GM18499 (cell line): ENCODE results near the gene LRBA.
"Not testable (repeated sequence)": the region's sequence is repeated elsewhere in the genome, so short reads cannot be mapped to it uniquely, and the experiment has no call there.

Experiments
- ATAC-seq: cut with Tn5 transposase; IDR thresholded peaks from one replicate; pipeline ENCODE4 v1.9.1; 2021; ENCODE audit warnings: moderate number of reproducible peaks; ENCODE audit not compliant: insufficient read depth, unreplicated experiment

LRBA gene

DNA sequence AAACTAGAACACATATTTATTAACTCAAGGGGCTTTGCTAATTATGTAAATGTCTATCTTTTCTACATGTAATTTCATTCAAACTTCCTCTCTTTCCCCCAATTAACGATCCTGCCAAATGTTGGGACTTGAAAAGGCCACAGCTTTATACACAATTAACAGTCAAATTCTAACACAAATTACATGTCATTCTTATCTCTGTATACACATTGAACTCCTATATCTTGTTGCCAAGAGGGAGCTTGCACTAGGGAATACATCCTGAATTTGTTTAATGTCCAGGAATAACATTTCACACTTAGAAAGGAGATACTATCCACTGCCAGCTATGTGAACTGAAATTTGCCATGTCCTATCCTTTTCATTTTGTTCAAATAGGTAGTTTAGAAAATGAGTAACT is 472.0 kb downstream of the LRBA start:
- no peak for ATAC-seq

DNA sequence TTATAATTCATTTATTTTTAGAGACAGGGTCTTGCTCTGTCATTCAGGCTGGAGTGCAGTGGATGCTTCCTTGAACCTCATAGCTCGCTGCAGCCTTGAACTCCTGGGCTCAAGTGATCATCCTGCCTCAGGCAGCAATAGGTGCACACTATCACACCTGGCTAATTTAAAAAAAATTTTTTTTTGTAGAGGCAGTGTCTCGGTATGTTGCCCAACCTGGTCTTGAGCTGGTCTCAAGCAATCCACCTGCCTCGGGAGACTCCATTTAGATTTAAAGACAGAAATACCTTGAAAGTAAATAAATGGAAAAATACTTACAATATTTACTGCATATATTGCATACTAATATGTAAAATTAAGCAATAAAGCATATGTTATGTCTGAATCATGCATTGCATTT is 473.4 kb downstream of the LRBA start:
- ATAC-seq: no peak

DNA sequence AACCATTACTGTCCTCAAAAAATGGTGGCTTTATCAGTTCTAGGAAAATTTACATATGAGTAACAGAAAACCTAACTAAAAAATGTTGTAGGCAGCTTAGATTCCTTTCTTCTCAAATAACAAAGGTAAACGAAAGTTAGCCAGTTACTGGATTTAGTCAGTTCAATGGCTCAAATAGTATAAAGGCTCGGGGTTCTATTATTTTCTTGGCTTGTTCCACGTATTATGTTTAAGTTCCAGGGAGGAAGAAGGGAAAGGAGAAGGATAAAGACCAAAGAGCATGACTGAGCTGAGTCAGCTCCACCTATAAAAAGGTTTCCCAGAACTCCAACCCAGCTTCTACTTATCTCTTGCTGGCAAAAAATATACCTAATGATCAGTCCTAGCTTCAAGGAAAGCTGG is 474.1 kb downstream of the LRBA start:
- ATAC-seq: no peak

DNA sequence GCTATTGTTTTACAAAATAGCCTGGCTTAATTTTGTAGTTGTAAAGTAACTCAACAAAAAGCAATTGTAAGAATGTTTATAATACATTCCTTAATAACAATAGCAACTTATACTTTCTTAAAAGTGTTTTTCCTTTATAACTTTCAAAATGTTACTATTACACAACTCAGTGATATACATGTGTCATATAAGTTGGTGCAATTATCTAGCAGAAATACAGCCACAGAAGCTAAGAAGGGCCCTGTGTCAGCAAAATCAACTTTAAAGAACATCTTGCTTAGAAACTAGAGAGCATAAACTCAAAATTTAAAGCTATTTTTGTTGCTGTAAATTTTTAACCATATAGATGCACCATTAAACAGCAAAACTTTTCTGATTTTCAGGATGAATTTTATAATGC is 474.5 kb downstream of the LRBA start:
- ATAC-seq: no peak

DNA sequence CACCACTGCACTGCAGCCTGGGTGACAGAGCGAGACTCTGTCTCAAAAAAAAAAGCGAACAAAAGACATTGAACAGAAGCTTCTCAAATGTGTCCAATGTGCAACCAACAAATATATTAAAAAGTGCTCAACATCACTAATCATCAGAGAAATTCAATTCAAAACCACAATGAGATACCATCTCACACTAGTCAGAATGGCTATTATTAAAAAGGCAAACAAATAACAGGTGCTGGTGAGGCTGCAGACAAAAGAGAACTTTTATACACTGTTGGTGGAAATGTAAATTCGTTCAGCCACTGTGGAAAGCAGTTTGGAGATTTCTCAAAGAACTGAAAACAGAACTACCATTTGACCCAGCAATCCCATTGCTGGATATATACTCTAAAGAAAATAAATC is 477.2 kb downstream of the LRBA start:
- not testable (repeated sequence) for ATAC-seq

DNA sequence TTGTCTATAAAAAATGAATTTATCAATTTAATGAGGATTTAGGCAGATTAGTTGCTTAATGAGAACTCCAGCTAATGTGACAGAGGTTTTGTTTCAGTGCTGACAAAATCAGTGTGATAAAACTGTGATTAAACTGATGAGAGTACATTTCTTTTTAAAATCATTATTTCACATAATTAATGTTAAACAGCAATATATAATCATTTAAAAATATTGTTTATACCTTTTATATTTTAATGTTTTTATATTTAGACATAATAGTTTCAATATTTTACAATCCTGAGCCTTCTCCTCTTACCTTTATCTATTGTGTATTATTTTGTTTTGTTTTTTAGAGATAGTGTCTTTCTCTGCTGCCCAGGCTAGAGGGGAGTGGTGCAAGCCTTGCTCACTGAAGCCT is 480.3 kb downstream of the LRBA start:
- ATAC-seq: no peak

DNA sequence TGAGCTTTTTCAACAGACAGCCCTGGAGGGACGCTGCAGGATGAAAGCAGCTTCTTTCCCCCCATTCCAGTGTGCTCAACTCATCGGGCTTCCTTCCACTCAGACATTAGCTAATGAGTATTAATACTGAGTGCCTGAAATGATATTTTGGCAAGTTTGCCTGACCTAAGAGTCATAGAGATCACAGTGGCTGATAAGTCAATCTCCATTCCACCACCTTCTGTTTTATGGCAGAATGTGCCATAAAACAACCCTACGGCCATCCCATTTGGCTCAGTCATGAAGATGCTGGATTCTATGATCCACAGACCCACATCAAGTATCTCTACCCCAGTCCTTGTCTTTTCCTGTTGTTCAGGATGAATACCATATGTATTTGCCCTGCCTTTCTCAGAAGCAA is 481.4 kb downstream of the LRBA start:
- ATAC-seq: no peak

DNA sequence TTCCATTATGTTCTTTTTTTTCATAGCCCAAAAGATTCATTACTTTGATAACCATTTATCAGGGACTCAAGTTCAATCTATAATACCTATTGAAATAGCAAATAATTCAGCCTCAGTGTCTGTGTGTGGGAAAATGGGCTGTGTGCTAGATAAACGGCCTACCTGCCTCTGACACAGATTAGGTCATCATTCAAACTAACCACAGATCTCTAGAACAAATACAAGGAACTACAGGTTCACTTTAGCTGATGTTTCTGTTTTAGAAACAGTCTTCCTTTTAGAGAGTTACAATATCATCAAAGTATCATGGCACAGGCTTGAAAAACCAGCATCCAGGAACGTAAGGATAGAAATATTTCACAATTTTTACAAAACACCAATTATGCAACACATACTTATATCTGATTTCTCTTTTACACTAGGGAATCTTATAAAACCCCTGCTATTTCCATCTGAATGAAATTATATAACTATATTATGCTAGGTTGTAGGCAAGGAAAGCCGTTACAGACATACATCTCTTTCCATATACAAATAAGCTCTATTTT is 489.7 kb downstream of the LRBA start:
- ATAC-seq: no peak

DNA sequence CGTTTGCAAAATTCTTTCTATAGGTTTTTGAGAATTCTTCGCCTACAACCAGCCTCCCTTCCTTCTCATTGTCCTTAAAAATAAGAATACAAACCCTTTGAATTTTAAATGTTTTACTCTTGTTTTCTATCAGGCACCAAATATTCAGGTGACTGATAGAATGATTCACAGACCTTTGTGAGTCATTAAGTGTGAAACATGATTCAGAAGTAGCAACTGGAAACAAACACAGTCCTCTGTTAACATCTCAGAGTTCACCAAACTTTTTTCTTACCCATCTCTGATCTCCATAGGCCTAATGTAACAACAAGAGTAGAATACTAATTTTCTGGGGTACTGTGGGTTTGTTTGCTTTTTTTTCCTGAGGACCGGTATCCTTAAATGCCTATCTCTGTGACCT is 496.5 kb downstream of the LRBA start:
- ATAC-seq: no peak

DNA sequence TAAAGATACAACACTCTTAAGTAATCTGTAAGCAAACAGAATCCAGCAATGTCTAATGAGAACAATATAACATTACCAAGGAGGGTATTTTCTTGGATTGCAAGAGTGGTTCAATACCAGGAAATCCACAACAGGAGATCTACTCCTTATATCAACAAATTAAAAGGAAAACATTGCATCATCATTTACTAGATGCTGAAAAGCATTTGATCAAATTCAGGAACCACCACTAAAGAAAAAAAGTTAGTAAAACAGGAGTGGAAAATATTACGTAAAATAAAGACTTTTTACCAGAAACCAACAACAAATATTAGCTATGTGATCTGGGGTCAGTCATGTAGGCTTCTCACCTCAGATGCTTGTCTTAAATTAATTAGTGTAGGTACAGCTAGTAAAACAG is 499.9 kb downstream of the LRBA start:
- no peak for ATAC-seq

DNA sequence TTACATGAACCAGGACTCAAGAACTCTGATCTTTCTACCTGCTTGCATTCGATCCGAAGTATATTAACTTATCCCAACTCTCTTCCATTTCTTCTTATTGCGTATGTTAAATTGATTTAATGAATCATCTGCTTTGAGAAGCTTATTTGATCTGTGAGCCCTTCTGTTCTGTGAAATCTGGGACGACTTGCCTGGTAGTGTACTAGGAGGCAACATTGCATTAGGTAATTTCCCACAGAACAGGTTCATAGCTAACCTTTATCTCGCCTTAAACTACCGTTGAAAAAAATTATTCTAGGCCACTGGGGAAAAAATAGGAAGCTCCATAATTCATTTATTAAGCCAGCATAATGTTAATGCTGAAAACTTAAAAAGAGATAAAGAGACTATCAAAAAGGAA is 500.4 kb downstream of the LRBA start:
- no peak for ATAC-seq

DNA sequence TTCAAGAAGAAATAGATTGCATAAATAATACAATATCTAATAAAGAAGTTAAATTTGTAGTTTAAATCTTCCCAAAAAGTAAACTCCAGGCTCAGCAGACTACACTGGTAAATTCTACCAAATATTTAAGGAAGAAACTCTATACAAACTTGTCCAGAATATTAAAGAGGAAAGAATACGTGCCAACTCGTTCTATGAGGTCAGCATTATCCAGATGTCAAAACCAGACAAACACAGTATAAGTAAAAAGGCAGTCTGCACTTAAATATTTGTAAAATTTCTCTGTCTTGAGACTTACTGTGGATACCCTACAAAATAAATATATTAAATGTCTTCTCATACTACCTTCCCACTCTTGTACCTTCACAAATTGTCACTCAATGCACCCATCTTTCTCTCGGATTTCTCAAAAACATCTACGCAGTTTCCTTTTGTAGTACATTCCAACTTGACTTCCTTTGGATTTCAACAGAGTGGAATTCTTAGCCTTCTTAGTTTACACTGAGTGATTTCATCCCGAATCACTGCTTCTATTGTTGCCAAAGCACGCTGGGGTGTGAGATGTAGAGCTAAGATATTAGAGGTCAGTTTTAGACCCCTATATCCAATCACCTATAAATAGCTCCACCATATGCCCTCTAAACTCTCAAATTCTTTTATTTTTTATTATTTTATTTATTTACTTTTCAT is 504.8 kb downstream of the LRBA start:
- ATAC-seq: no peak

DNA sequence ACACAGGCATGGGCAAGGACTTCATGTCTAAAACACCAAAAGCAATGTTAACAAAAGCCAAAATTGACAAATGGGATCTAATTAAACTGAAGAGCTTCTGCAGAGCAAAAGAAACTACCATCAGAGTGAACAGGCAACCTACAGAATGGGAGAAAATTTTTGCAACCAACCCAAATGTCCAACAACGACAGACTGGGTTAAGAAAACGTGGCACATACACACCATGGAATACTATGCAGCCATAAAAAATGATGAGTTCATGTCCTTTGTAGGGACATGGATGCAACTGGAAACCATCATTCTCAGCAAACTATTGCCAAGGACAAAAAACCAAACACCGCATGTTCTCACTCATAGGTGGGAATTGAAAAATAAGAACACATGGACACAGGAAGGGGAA is 507.4 kb downstream of the LRBA start:
- ATAC-seq: not testable (repeated sequence)

DNA sequence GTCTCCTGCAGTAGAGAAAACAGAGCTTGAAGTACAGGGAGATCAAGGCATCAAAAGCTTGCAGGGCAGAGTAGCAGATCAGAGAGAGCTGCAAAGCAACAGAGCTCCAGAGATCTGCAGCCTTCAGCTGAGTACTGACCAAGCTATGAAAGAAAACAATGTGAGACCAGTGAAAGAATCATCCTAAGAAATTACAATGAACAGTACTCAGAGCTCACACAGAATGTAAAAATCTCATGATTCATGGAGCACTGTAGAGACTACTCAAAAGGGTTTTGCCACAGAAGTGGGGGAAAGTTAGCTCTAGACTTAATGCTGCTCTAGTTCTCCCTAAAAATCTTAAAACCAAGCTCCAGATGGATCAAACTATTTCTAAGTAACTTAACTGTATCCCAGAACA is 513.1 kb downstream of the LRBA start:
- no peak for ATAC-seq

DNA sequence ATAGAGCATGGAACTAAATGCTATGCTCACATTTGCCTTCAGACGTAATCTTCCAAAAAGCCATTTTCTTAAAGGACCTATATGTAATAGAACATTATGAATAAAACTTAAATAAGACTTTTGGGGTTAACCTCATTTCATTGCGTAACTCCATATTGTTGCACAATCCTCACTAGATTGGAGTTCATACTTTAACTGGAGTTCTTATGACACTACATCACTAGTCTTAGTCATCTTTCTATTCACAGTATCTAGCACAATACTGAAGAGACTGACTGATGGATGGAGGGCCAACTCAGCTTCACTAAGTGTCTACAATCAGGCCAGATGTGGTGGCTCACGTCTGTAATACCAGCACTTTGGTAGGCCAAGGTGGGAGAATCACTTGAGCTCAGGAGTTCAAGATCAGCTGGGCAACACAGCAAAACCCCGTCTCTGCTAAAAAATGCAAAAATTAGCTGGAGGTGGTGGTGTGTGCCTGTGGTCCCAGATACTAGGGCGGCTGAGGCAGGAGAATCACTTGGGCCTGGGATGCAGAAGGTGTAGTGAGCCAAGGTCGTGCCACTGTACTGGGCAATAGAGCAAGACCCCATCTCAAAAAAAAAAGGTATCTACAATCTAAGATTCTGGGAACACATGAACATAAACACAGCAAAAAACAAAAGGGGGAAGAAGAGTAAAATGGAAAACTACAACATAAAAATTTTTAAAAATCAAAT is 513.9 kb downstream of the LRBA start:
- ATAC-seq: no peak

DNA sequence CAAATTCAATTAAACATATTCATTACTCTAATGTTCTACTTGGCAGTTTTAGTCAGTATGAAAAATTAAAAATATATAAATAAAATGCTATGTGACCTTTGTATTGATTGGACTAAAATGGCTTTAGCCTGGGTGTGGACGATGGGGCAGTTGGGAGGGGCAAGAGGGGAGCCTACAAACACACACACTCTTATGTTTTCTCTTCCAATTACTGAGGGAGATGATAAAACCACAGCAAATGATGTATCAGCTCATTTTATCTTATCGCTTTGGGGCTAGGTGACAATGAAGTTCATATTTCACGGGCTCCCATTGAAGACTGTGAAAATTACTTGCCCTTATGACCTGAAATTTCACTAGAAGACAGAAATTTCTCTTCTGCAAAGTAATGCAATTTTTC is 517.5 kb downstream of the LRBA start:
- ATAC-seq: no peak

DNA sequence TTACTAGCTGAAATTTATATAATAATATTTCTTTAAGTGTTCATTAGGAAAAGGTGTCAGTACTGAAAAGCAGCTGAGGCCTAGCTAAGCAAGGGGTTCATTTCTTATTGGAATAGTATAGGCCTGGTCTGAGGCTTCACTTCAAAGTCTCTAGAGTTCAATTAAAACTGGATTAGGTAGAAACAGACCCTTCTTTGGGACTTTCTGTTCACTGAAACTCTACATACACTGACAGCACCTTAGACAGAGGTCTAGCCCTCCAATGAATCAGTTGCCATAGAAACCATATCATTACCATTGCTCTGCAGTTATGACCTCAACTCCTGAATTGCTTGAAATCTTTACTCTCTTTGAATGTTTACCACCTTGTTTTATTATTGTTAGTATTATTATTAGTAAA is 519.5 kb downstream of the LRBA start:
- no peak for ATAC-seq

DNA sequence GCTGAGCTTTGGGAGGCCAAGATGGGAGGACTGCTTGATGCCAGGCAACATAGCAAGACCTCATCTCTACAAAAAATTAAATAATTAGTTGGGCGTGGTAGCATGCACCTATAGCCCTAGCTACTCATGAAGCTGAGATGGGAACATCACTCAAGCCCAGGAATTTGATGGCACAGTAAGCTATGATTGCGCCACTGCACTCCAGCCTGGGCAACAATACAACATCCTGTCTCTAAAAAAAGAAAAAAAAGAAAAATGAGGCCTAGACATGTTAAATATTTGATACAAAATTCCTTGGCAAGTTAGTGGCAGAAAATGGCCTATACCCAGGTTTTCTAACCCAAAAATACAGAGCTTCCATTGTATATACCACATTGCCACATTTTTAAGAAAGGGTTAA is 521.2 kb downstream of the LRBA start:
- ATAC-seq: no peak

DNA sequence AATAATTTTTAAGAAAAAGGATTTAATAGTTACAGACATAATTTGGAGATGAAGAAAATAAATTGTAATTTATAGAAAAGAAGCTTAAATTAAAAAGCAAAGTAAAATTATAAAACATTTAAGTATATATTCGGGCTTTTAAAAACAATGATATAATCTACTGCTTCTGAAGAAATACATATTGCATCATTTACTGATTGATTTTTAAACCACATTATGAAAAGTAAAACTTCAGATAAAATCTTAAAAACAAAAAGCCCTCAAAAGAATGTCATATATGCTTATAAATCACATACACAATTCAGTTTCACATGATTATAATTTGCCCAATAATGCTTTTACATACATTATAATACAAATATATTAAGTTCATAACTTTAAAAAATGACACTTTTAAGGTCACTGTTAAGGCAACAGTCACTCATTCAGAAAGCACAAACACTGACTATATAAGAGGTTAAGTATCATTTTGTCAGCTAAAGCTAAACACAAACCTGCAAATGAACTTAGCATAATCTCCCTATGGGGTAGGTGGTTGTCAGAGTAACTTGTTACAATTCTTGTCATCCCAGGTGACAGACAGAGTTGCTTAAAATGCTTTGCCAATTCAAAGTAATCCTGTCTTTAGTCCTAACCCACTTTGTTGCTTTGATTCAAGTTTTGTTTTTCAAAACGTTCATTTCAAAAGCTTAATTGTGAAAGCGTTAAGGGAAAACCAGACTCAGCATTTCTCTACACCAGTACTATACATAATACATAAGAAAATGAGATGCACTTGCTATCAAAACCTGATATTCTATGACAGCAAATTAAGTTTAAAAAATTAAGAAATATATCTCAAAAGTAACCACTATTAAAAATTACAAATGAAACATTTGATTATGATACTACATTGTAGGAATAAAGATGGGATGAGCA is 523.7 kb downstream of the LRBA start:
- no peak for ATAC-seq

DNA sequence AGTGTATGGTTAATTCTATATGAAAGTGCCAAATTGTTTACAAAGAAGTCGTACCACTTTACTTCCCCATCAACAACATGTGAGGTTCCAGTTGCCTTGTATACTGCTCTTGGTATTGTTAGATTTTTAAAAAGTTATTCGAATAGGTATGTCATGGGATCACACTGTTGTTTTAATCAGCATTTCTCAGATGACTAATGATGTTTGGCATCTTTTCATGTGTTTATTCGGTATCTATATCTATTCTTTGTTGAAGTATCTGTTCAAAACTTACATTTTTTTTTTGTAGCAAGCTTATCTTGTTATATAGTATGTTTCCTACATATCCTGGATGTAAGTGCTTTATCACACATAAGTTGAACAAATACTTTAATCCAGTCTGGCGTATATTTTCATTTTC is 532.5 kb downstream of the LRBA start:
- no peak for ATAC-seq

DNA sequence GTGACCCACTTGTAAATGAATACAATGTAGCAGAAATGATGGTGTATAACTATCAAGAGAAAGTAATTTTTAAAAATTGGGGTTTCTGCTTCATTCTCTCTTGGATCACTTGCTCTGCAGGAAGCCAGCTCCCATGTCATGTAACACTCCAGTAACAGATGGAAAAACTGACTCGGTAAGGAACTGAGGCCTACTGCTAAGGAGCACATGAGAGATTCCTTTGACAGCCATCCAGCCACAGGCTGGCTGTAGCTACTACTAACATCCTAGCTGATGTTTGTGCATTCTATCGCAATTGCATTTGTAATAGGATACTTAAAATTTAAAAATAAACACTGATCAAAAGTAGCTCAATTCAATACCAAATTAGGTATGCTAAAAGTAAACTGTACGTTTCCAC is 535.4 kb downstream of the LRBA start:
- no peak for ATAC-seq
